Measurements from ENCODE around the gene GNE. TPM values are rescaled to one million over a fixed set of nuclear protein-coding genes. Genes with fewer than 3 reads are reported as not detected.

GNE gene
- total and polyA plus RNA-seq, 9 of the 15 experiments (the other 6 are each of a cell fraction or from before 2014, with no cell fraction given) = 5.1 to 18.6 (median 12.0) TPM

- TF ChIP-seq AFF4 (CRISPR knock-in tag; IDR thresholded peaks at IDR 0.05) (0 out of 2 replicates have a peak, but pooled peaks have one; percentile 27), ZNF511 (CRISPR knock-in tag; IDR thresholded peaks at IDR 0.05) (no peak; the same call in 1 of the 2 replicates), HDAC6 (IDR thresholded peaks at IDR 0.05; ENCODE audit: low read depth, low read length) (no peak), ZNF699 (CRISPR knock-in tag; IDR thresholded peaks at IDR 0.05; ENCODE audit: insufficient replicate concordance) (no peak), MLLT1 (IDR thresholded peaks at IDR 0.05) (peak in 1 of 2 experiments; percentile 100; a peak in 2 of 4 replicates), SMAD4 (CRISPR knock-in tag; conservative IDR thresholded peaks at IDR 0.05) (peak; percentile 46; the same call in 1 of the 2 replicates), HCFC1 (IDR thresholded peaks at IDR 0.05; ENCODE audit: low read depth, low read length) (peak; percentile 74), EZH2 (IDR thresholded peaks at IDR 0.05; ENCODE audit: borderline replicate concordance, low read depth, low read length) (no peak), POU5F1 (IDR thresholded peaks at IDR 0.05; ENCODE audit: borderline replicate concordance, low read depth, low read length, partially characterized antibody) (no peak), HMG20A (CRISPR knock-in tag; conservative IDR thresholded peaks at IDR 0.05) (no peak), CCNT2 (IDR thresholded peaks at IDR 0.05; ENCODE audit: borderline replicate concordance, extremely low read depth, insufficient read length, low read depth, low read length) (peak; percentile 60)
- TF ChIP-seq, protein P1, sequence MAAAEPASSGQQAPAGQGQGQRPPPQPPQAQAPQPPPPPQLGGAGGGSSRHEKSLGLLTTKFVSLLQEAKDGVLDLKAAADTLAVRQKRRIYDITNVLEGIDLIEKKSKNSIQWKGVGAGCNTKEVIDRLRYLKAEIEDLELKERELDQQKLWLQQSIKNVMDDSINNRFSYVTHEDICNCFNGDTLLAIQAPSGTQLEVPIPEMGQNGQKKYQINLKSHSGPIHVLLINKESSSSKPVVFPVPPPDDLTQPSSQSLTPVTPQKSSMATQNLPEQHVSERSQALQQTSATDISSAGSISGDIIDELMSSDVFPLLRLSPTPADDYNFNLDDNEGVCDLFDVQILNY (CRISPR knock-in tag; IDR thresholded peaks at IDR 0.05) = no peak
- TF ChIP-seq, protein P2, sequence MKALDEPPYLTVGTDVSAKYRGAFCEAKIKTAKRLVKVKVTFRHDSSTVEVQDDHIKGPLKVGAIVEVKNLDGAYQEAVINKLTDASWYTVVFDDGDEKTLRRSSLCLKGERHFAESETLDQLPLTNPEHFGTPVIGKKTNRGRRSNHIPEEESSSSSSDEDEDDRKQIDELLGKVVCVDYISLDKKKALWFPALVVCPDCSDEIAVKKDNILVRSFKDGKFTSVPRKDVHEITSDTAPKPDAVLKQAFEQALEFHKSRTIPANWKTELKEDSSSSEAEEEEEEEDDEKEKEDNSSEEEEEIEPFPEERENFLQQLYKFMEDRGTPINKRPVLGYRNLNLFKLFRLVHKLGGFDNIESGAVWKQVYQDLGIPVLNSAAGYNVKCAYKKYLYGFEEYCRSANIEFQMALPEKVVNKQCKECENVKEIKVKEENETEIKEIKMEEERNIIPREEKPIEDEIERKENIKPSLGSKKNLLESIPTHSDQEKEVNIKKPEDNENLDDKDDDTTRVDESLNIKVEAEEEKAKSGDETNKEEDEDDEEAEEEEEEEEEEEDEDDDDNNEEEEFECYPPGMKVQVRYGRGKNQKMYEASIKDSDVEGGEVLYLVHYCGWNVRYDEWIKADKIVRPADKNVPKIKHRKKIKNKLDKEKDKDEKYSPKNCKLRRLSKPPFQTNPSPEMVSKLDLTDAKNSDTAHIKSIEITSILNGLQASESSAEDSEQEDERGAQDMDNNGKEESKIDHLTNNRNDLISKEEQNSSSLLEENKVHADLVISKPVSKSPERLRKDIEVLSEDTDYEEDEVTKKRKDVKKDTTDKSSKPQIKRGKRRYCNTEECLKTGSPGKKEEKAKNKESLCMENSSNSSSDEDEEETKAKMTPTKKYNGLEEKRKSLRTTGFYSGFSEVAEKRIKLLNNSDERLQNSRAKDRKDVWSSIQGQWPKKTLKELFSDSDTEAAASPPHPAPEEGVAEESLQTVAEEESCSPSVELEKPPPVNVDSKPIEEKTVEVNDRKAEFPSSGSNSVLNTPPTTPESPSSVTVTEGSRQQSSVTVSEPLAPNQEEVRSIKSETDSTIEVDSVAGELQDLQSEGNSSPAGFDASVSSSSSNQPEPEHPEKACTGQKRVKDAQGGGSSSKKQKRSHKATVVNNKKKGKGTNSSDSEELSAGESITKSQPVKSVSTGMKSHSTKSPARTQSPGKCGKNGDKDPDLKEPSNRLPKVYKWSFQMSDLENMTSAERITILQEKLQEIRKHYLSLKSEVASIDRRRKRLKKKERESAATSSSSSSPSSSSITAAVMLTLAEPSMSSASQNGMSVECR (CRISPR knock-in tag; IDR thresholded peaks at IDR 0.05) = peak; percentile 21; the same call in 1 of the 2 replicates
Observed at GRCh38 chr9:36258208-36258995, at the start of gene GNE (continued).

All from K562 (cell line).